K562 (cell line): ENCODE results near the gene LBHD1. TPM values are rescaled to one million over a fixed set of nuclear protein-coding genes. Genes with fewer than 3 reads are reported as not detected.

Experiments
- ETS2 ChIP-seq: IDR thresholded peaks from 2 replicates; pipeline ENCODE4 v1.6.1; 2016; ENCODE audit warnings: borderline replicate concordance, missing genetic modification characterization, mild to moderate bottlenecking, moderate library complexity, missing compliant biosample characterization; ENCODE audit not compliant: poor library complexity, severe bottlenecking
- HBP1 ChIP-seq: fragments of 450-650 bp; formaldehyde crosslinking; IDR thresholded peaks from 2 replicates; pipeline ENCODE4 v1.4.0; 2022; ENCODE audit warnings: missing genetic modification characterization
- KAT2B ChIP-seq: IDR thresholded peaks from one replicate; pipeline ENCODE4 v1.6.1; 2012; ENCODE audit warnings: low read depth, mild to moderate bottlenecking, control low read depth, inconsistent platforms, low read length, moderate library complexity
- MNT ChIP-seq, 2 experiments: fragments of 450-650 bp; conservative IDR thresholded peaks; 2 replicates each; pipeline ENCODE4 v1.6.1; 2017; ENCODE audit warnings: mild to moderate bottlenecking in 2 of 2, moderate library complexity in 2 of 2
- PML ChIP-seq: IDR thresholded peaks from 2 replicates; pipeline ENCODE4 v1.6.1; 2012; ENCODE audit warnings: low read length, inconsistent platforms
- POLR2AphosphoS2 ChIP-seq: IDR thresholded peaks from 2 replicates; pipeline ENCODE4 v1.6.1; 2012; ENCODE audit warnings: low read length, improper control_type of control experiment
- RBBP5 ChIP-seq: fragments of 200-600 bp; sonication (generic); IDR thresholded peaks from 2 replicates; pipeline ENCODE4 v1.6.1; 2012; ENCODE audit warnings: borderline replicate concordance, mild to moderate bottlenecking, low read length, control low read depth, inconsistent platforms; ENCODE audit not compliant: insufficient read depth, poor library complexity, severe bottlenecking
- RCOR1 ChIP-seq, 2 experiments: IDR thresholded peaks; 2 replicates each; pipeline ENCODE4 v1.6.1; 2012; ENCODE audit warnings: low read depth in 2 of 2, low read length in 2 of 2, borderline replicate concordance in 1 of 2, improper control_type of control experiment in 1 of 2
- REST ChIP-seq, 2 experiments: fragments of 450-650 bp; formaldehyde crosslinking in 1 of 2; IDR thresholded peaks; 2 replicates each; pipeline versions ENCODE4 v1.4.0 to v1.6.1; 2014 to 2020; ENCODE audit warnings: mild to moderate bottlenecking in 2 of 2, borderline replicate concordance in 1 of 2, low read depth in 1 of 2
- RHOXF2B ChIP-seq: fragments of 250-450 bp; sonication (Bioruptor Pico); conservative IDR thresholded peaks from 2 replicates; pipeline ENCODE4 v1.5.1; 2021
- ZBTB17 ChIP-seq: fragments of 450-650 bp; formaldehyde crosslinking; IDR thresholded peaks from 2 replicates; pipeline ENCODE4 v1.4.0; 2020; ENCODE audit warnings: mild to moderate bottlenecking
- ZNF511 ChIP-seq: sonication (generic); formaldehyde crosslinking; IDR thresholded peaks from 2 replicates; pipeline ENCODE4 v1.8.0; 2022; ENCODE audit warnings: mild to moderate bottlenecking, missing genetic modification reagents
- polyA plus RNA-seq, 8 experiments: library from polyadenylated mRNA; depleted of rRNA in 4 of 8; stranded (reverse) in 5 of 8; unstranded in 3 of 8; fragments of >200 nt; fragmentation: Nextera tagmentation in 2 of 8; fragmentation: Illumina TruSeq in 1 of 8; extraction: Ambion mirVana in 2 of 8; extraction: Trizol in 1 of 8; gene quantifications; 2 replicates each; pipeline versions ENCODE4 v1.2.1 to v1.2.3, GENCODE V29; 2011 to 2014; ENCODE audit warnings: inconsistent platforms in 1 of 8, missing spikeins in 1 of 8
- total RNA-seq, 7 experiments: library from RNA; depleted of rRNA in 6 of 7; stranded (reverse); fragments of >200 nt in 6 of 7; fragmentation: Illumina TruSeq in 2 of 7; extraction: Trizol in 2 of 7; gene quantifications; 2 replicates each; pipeline versions ENCODE4 v1.2.1 to v1.2.3, GENCODE V29; 2011 to 2021; ENCODE audit warnings: low replicate concordance in 1 of 7

LBHD1 gene
- total and polyA plus RNA-seq, 9 of the 15 experiments (the other 6 are each of a cell fraction or from before 2014, with no cell fraction given), result 2.6 to 28.0 (median 12.5) TPM

GRCh38 chr11:62705880-62706849 lies 34.1 kb upstream of the LBHD1 start (continued):
- TF ChIP-seq HBP1 (CRISPR knock-in tag), result peak; percentile 29; the same call in 1 of the 2 replicates
- peak; percentile 70 for TF ChIP-seq ZNF511 (CRISPR knock-in tag)
- no peak for TF ChIP-seq RHOXF2B (CRISPR knock-in tag)
- peak in 1 of 2 experiments; percentile 25; a peak in 1 of 4 replicates for TF ChIP-seq RCOR1 (IDR thresholded peaks at IDR 0.05; ENCODE audit: borderline replicate concordance in 1 of 2, low read depth in 2 of 2, low read length in 2 of 2)
- peak; percentile 64 for TF ChIP-seq RBBP5
- TF ChIP-seq KAT2B, result no peak
- TF ChIP-seq MNT (conservative IDR thresholded peaks at IDR 0.05), result peak in 1 of 2 experiments; percentile 75; a peak in 3 of 4 replicates
- TF ChIP-seq REST (IDR thresholded peaks at IDR 0.05; ENCODE audit: borderline replicate concordance), result peak; percentile 31; the same call in 1 of the 2 replicates
- 0 out of 2 replicates have a peak, but pooled peaks have one; percentile 66 for TF ChIP-seq REST (CRISPR knock-in tag; IDR thresholded peaks at IDR 0.05; ENCODE audit: low read depth)
- TF ChIP-seq ZBTB17 (CRISPR knock-in tag), result 0 out of 2 replicates have a peak, but pooled peaks have one; percentile 70
- 0 out of 2 replicates have a peak, but pooled peaks have one; percentile 34 for TF ChIP-seq PML
- no peak for TF ChIP-seq ETS2 (tag)
- peak; percentile 98 for TF ChIP-seq POLR2AphosphoS2
